Nephron (organoid): ENCODE measurements around the gene SLC1A4.

Source experiments
- H3K27ac Mint-ChIP-seq, 3 experiments: 2 replicates each; pipeline ENCODE4 v1.8.0; 2020; ENCODE audit warnings: mixed read lengths in 3 of 3, mild to moderate bottlenecking in 2 of 3, moderate library complexity in 1 of 3
- H3K27me3 Mint-ChIP-seq: 2 replicates; pipeline ENCODE4 v1.8.0; 2021; ENCODE audit warnings: low read depth, mild to moderate bottlenecking, moderate library complexity, mixed read lengths
- H3K36me3 Mint-ChIP-seq: 2 replicates; pipeline ENCODE4 v1.8.0; 2020; ENCODE audit warnings: low read depth, mixed read lengths
- H3K4me1 Mint-ChIP-seq: 2 replicates; pipeline ENCODE4 v1.8.0; 2020; ENCODE audit warnings: mixed read lengths
- H3K4me3 Mint-ChIP-seq, 3 experiments: 2 replicates each; pipeline ENCODE4 v1.8.0; 2020; ENCODE audit warnings: mild to moderate bottlenecking in 3 of 3, mixed read lengths in 3 of 3, moderate library complexity in 2 of 3
- H3K9me3 Mint-ChIP-seq: 2 replicates; pipeline ENCODE4 v1.8.0; 2020; ENCODE audit warnings: mixed read lengths
- CTCF ChIP-seq, 3 experiments: fragments of 200-600 bp; sonication (generic); IDR thresholded peaks; one replicate each; pipeline ENCODE4 v1.5.0; 2021; ENCODE audit warnings: antibody characterized with exemption in 3 of 3; ENCODE audit not compliant: unreplicated experiment in 3 of 3

Gene SLC1A4

GRCh38 chr2:64985447-64985846, 3.8 kb upstream of the SLC1A4 start:
- H3K9me3 Mint-ChIP-seq = no peaks in the 10 kb centered on the region
- peaks cover 10% of the 10 kb centered on the region for H3K27me3 Mint-ChIP-seq
- H3K4me3 Mint-ChIP-seq = peak overlapping the region in 1 of 3 experiments; percentile 98
- peaks cover 28% of the 10 kb centered on the region for H3K4me1 Mint-ChIP-seq
- no peak overlapping the region for H3K27ac Mint-ChIP-seq
- TF ChIP-seq CTCF (IDR thresholded peaks at IDR 0.05; ENCODE audit: unreplicated experiment in 3 of 3) = no peak
- H3K36me3 Mint-ChIP-seq = no peaks in the 10 kb centered on the region

- H3K27ac Mint-ChIP-seq = peak overlapping the region; percentile 92 to 98 (median 95)
Measured at GRCh38 chr2:64987001-64987955, 1.9 kb upstream of the SLC1A4 start.

GRCh38 chr2:64987956-64988419, 1.2 kb upstream of the SLC1A4 start:
- peaks cover 36% of the 10 kb centered on the region for H3K4me1 Mint-ChIP-seq

More at GRCh38 chr2:64987001-64987955, 1.9 kb upstream of the SLC1A4 start:
- H3K9me3 Mint-ChIP-seq = no peaks in the 10 kb centered on the region
- H3K4me3 Mint-ChIP-seq = peak overlapping the region; percentile 90 to 98 (median 92)
- H3K4me1 Mint-ChIP-seq = peaks cover 36% of the 10 kb centered on the region
- no peaks in the 10 kb centered on the region for H3K36me3 Mint-ChIP-seq
- peaks cover 25% of the 10 kb centered on the region for H3K27me3 Mint-ChIP-seq
- no peak for TF ChIP-seq CTCF (IDR thresholded peaks at IDR 0.05; ENCODE audit: unreplicated experiment in 3 of 3)

GRCh38 chr2:64988420-64989125, 626 bp upstream of the SLC1A4 start:
- peaks cover 36% of the 10 kb centered on the region for H3K4me1 Mint-ChIP-seq
- peak; percentile 40 to 55 (median 43) for TF ChIP-seq CTCF (IDR thresholded peaks at IDR 0.05; ENCODE audit: unreplicated experiment in 3 of 3)
- peak overlapping the region; percentile 90 to 98 (median 92) for H3K4me3 Mint-ChIP-seq
- peak overlapping the region; percentile 92 to 98 (median 95) for H3K27ac Mint-ChIP-seq
- no peaks in the 10 kb centered on the region for H3K36me3 Mint-ChIP-seq
- H3K9me3 Mint-ChIP-seq = no peaks in the 10 kb centered on the region
- peaks cover 27% of the 10 kb centered on the region for H3K27me3 Mint-ChIP-seq

More at GRCh38 chr2:64987956-64988419, 1.2 kb upstream of the SLC1A4 start:
- H3K27me3 Mint-ChIP-seq = peaks cover 27% of the 10 kb centered on the region
- no peaks in the 10 kb centered on the region for H3K9me3 Mint-ChIP-seq
- H3K4me3 Mint-ChIP-seq = peak overlapping the region; percentile 90 to 98 (median 92)
- no peak for TF ChIP-seq CTCF (IDR thresholded peaks at IDR 0.05; ENCODE audit: unreplicated experiment in 3 of 3)
- no peaks in the 10 kb centered on the region for H3K36me3 Mint-ChIP-seq
- peak overlapping the region; percentile 92 to 98 (median 95) for H3K27ac Mint-ChIP-seq

- TF ChIP-seq CTCF (IDR thresholded peaks at IDR 0.05; ENCODE audit: unreplicated experiment in 3 of 3) = no peak
Measured at GRCh38 chr2:64989982-64990614, 899 bp downstream of the SLC1A4 start.

More at GRCh38 chr2:64989982-64990614, 899 bp downstream of the SLC1A4 start:
- H3K36me3 Mint-ChIP-seq = no peaks in the 10 kb centered on the region
- peak overlapping the region in 2 of 3 experiments; percentile 29 to 35 for H3K27ac Mint-ChIP-seq
- H3K4me1 Mint-ChIP-seq = peaks cover 36% of the 10 kb centered on the region
- peak overlapping the region; percentile 84 to 89 (median 87) for H3K4me3 Mint-ChIP-seq
- H3K9me3 Mint-ChIP-seq = no peaks in the 10 kb centered on the region
- peaks cover 27% of the 10 kb centered on the region for H3K27me3 Mint-ChIP-seq
